Natural killer cell (primary cell): ENCODE results near the gene PAK5. TPM values are rescaled to one million over a fixed set of nuclear protein-coding genes. Genes with fewer than 3 reads are reported as not detected.

Experiments
- ATAC-seq, 3 donors: fragments of 150-1000 bp in 2 of 3; fragments of 200-7000 bp in 1 of 3; cut with Tn5 transposase; 1 replicate in 1 of 3; 2 replicates in 2 of 3; pipeline ENCODE4 v1.10.0; 2021; ENCODE audit warnings: mild to moderate bottlenecking in 2 of 3, moderate library complexity in 2 of 3
- DNase-seq, 2 donors: peaks; one replicate each; pipeline versions ENCODE4 v3.0.0 to v3.0.0-alpha.2; 2013 to 2021; ENCODE audit warnings: mixed read lengths in 1 of 2
- H3K27ac ChIP-seq: one replicate; pipeline ENCODE4 v1.5.1; 2013; ENCODE audit warnings: mild to moderate bottlenecking, low read length
- H3K27me3 ChIP-seq: one replicate; pipeline ENCODE4 v1.6.1; 2013; ENCODE audit warnings: low read length; ENCODE audit not compliant: control insufficient read depth, insufficient read depth
- H3K36me3 ChIP-seq: one replicate; pipeline ENCODE4 v1.6.1; 2013; ENCODE audit warnings: low read length; ENCODE audit not compliant: control insufficient read depth, insufficient read depth
- H3K4me1 ChIP-seq: one replicate; pipeline ENCODE4 v1.6.1; 2013; ENCODE audit warnings: low read length; ENCODE audit not compliant: control insufficient read depth, insufficient read depth
- H3K4me3 ChIP-seq: one replicate; pipeline ENCODE4 v1.5.1; 2013; ENCODE audit warnings: low read length
- H3K9me3 ChIP-seq: one replicate; pipeline ENCODE4 v1.6.1; 2013; ENCODE audit warnings: low read length; ENCODE audit not compliant: control insufficient read depth, insufficient read depth
- H3K27ac Mint-ChIP-seq, 2 donors: one replicate each; pipeline ENCODE4 v1.8.0; 2022; ENCODE audit warnings: mild to moderate bottlenecking in 2 of 2, mixed read lengths in 2 of 2, moderate library complexity in 1 of 2
- H3K27me3 Mint-ChIP-seq, 2 donors: one replicate each; pipeline ENCODE4 v1.8.0; 2022; ENCODE audit warnings: low read depth in 2 of 2, mixed read lengths in 2 of 2
- H3K36me3 Mint-ChIP-seq: one replicate; pipeline ENCODE4 v1.8.0; 2022; ENCODE audit warnings: mixed read lengths
- H3K4me1 Mint-ChIP-seq, 2 donors: one replicate each; pipeline ENCODE4 v1.8.0; 2022; ENCODE audit warnings: mixed read lengths in 2 of 2
- H3K4me3 Mint-ChIP-seq: one replicate; pipeline ENCODE4 v1.8.0; 2022; ENCODE audit warnings: mild to moderate bottlenecking, moderate library complexity, mixed read lengths
- H3K9me3 Mint-ChIP-seq, 2 donors: one replicate each; pipeline ENCODE4 v1.8.0; 2022; ENCODE audit warnings: mixed read lengths in 2 of 2
- CTCF ChIP-seq: fragments of 200-600 bp; IDR thresholded peaks from one replicate; pipeline ENCODE4 v1.8.0; 2022; ENCODE audit warnings: antibody characterized with exemption
- WGBS: methylation state at CpG from one replicate; pipeline ENCODE4 v1.1.7; 2013; ENCODE audit warnings: missing lambda C conversion rate; ENCODE audit not compliant: insufficient coverage; 5-methylcytosine and 5-hydroxymethylcytosine counted together
- intact Hi-C: fragments of 100-400 bp; cut with micrococcal nuclease; formaldehyde crosslinking; loops from one replicate; pipeline ENCODE4 v1.14.2; 2022
- total RNA-seq, 4 donors: library from RNA; stranded (reverse); fragments of 120-200 nt in 1 of 4; gene quantifications; one replicate each; pipeline versions ENCODE4 v1.2.3 to v1.2.4, GENCODE V29; 2013 to 2022

PAK5 gene
- total RNA-seq, 3 donors from 2014 or later (not counting 1 experiment from before 2014, with no cell fraction given): not detected

DNA sequence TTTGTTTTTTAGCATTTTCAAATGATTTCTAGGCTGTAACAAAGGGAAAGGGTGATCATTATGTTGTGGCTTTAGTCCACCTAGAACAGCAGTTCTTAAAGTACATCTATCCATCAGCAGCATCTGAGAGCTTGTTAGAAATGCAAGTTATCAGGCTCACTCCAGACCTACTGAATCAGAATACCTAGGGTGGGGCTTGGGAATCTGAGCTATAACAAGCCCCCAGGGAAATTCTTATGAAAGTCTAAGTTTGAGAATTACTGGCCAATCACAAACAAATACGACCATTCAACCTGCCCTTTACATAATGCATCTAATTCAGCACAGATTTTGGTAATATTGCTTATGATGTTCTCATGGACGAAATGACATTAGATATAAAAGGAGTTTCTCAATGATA lies 201.0 kb downstream of the PAK5 start:
- intact Hi-C loops: no loop called here

DNA sequence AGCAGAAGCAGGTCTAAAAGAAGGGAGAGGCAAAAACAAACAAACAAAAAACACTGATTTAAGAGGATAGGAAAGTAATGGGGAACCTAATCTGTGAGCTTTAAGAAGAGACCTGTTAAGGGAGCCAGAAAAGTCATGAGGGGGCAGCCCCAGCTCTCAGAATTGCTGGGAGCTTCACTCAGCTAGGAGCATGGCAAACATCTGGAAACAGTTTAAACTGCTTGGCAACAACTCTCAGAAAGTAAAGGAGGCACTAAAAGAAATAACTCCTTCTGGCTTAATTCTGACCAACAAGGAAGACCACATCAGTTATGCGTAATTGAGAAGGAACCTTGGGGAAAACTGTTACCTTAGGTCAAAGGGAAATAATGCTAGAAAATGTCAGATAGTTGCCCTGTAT lies 203.1 kb downstream of the PAK5 start:
- Mint-ChIP-seq H3K36me3 (no peaks in the 10 kb centered on the region), H3K4me1 (no peaks in the 10 kb centered on the region), H3K27me3 (peaks cover 0 to 9% of the 10 kb centered on the region in 2 donors), H3K27ac (no peak overlapping the region), H3K9me3 (peaks cover 0 to 3% of the 10 kb centered on the region in 2 donors), H3K4me3 (no peak overlapping the region)
- H3K27me3 ChIP-seq: no peaks in the 10 kb centered on the region
- no peak for TF ChIP-seq CTCF
- no peaks in the 10 kb centered on the region for H3K36me3 ChIP-seq
- ATAC-seq: no peak
- intact Hi-C loops: no loop called here
- no peaks in the 10 kb centered on the region for H3K9me3 ChIP-seq
- H3K27ac ChIP-seq: no peak overlapping the region
- H3K4me3 ChIP-seq: no peak overlapping the region
- no peaks in the 10 kb centered on the region for H3K4me1 ChIP-seq
- 100% methylated on average over 1 of the region's 1 CpG for WGBS
- no peak for DNase-seq

More for the DNA sequence above, 201.0 kb downstream of the PAK5 start:
- Histone ChIP-seq H3K27ac (no peak overlapping the region), H3K4me1 (no peaks in the 10 kb centered on the region), H3K4me3 (no peak overlapping the region), H3K36me3 (no peaks in the 10 kb centered on the region), H3K27me3 (no peaks in the 10 kb centered on the region), H3K9me3 (no peaks in the 10 kb centered on the region)
- no peaks in the 10 kb centered on the region for H3K27me3 Mint-ChIP-seq
- H3K27ac Mint-ChIP-seq: no peak overlapping the region
- peaks cover 0 to 3% of the 10 kb centered on the region in 2 donors for H3K9me3 Mint-ChIP-seq
- no peak for ATAC-seq
- no peaks in the 10 kb centered on the region for H3K4me1 Mint-ChIP-seq
- no peak for TF ChIP-seq CTCF
- H3K36me3 Mint-ChIP-seq: no peaks in the 10 kb centered on the region
- H3K4me3 Mint-ChIP-seq: no peak overlapping the region
- no peak for DNase-seq
- WGBS: 43% methylated on average over 1 of the region's 2 CpGs

GRCh38 chr20:9634327-9634726 lies 204.5 kb downstream of the PAK5 start:
- Histone ChIP-seq H3K36me3 (no peaks in the 10 kb centered on the region), H3K27ac (no peak overlapping the region), H3K4me3 (no peak overlapping the region), H3K9me3 (no peaks in the 10 kb centered on the region), H3K4me1 (no peaks in the 10 kb centered on the region), H3K27me3 (no peaks in the 10 kb centered on the region)
- intact Hi-C loops: no loop called here
- Mint-ChIP-seq H3K27ac (no peak overlapping the region), H3K27me3 (peaks cover 4 to 9% of the 10 kb centered on the region in 2 donors), H3K4me3 (no peak overlapping the region), H3K36me3 (no peaks in the 10 kb centered on the region), H3K9me3 (no peaks in the 10 kb centered on the region), H3K4me1 (no peaks in the 10 kb centered on the region)
- ATAC-seq (no peak), DNase-seq (no peak)
- TF ChIP-seq CTCF: no peak

DNA sequence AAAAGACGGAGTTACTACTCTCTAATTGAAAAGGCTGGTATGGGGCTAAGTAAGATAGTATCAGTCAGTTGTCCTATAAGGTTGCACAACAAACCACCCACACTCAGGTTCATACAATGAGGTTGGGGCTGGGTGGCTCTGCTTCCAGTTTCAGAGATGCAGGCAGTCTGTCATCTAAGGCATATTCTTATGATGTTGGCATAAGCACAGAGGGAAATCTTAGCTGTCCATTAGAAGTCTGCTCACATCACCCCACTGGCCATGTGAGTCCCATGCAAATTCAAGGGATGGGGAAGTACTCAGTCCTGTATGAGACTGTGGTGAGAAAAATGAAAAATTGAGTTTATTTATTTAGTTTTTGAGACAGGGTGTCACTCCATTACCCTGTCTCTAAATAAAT lies 205.9 kb downstream of the PAK5 start:
- H3K9me3 Mint-ChIP-seq: no peaks in the 10 kb centered on the region
- Histone ChIP-seq H3K27me3 (no peaks in the 10 kb centered on the region), H3K4me3 (no peak overlapping the region), H3K36me3 (no peaks in the 10 kb centered on the region), H3K9me3 (peaks cover 3% of the 10 kb centered on the region), H3K4me1 (no peaks in the 10 kb centered on the region), H3K27ac (no peak overlapping the region)
- no peak for TF ChIP-seq CTCF
- no peaks in the 10 kb centered on the region for H3K36me3 Mint-ChIP-seq
- H3K4me1 Mint-ChIP-seq: no peaks in the 10 kb centered on the region
- intact Hi-C loops: no loop called here
- H3K27ac Mint-ChIP-seq: no peak overlapping the region
- H3K27me3 Mint-ChIP-seq: peaks cover 4 to 9% of the 10 kb centered on the region in 2 donors
- no CpG with 5 or more reads among the region's 1 CpG for WGBS
- no peak for DNase-seq
- H3K4me3 Mint-ChIP-seq: no peak overlapping the region
- ATAC-seq: no peak
